Measurements from ENCODE around the gene CD47.

DNA sequence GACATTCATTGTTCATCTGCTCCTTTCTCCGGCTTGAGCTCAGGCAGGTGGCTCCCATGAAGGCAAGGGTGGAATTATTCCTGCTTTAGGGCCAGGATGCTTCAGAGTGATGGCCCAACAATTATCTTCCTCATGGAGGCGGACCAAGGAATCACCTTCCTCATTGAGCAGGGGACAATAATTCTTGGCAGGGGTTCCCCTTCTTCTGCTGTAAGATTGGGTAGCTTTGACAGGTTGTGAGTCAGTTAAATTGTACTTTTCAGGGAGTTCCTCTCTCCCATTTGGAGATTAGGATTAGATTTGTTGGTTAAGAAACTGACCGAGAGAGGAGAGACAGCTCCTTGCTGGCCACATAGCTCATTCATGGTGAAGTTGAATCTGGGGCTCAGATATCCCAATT lies 31.4 kb upstream of the CD47 start:
- TF ChIP-seq, protein P1, sequence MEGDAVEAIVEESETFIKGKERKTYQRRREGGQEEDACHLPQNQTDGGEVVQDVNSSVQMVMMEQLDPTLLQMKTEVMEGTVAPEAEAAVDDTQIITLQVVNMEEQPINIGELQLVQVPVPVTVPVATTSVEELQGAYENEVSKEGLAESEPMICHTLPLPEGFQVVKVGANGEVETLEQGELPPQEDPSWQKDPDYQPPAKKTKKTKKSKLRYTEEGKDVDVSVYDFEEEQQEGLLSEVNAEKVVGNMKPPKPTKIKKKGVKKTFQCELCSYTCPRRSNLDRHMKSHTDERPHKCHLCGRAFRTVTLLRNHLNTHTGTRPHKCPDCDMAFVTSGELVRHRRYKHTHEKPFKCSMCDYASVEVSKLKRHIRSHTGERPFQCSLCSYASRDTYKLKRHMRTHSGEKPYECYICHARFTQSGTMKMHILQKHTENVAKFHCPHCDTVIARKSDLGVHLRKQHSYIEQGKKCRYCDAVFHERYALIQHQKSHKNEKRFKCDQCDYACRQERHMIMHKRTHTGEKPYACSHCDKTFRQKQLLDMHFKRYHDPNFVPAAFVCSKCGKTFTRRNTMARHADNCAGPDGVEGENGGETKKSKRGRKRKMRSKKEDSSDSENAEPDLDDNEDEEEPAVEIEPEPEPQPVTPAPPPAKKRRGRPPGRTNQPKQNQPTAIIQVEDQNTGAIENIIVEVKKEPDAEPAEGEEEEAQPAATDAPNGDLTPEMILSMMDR (IDR thresholded peaks at IDR 0.05 in 2 of 3, conservative IDR thresholded peaks at IDR 0.05 in 1 of 3; ENCODE audit: control insufficient read depth in 2 of 3, extremely low read depth in 1 of 3, insufficient read depth in 1 of 3, low read depth in 3 of 3, low read length in 3 of 3), result no peak
- TF ChIP-seq, protein P2, sequence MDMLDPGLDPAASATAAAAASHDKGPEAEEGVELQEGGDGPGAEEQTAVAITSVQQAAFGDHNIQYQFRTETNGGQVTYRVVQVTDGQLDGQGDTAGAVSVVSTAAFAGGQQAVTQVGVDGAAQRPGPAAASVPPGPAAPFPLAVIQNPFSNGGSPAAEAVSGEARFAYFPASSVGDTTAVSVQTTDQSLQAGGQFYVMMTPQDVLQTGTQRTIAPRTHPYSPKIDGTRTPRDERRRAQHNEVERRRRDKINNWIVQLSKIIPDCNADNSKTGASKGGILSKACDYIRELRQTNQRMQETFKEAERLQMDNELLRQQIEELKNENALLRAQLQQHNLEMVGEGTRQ (IDR thresholded peaks at IDR 0.05; ENCODE audit: borderline replicate concordance, low read depth, low read length), result no peak
- TF ChIP-seq MXI1 (IDR thresholded peaks at IDR 0.05; ENCODE audit: low read depth, low read length) (no peak), EZH2 (IDR thresholded peaks at IDR 0.05; ENCODE audit: borderline replicate concordance, control insufficient read depth, low read depth, low read length) (no peak), CHD1 (IDR thresholded peaks at IDR 0.05; ENCODE audit: low read depth, low read length) (no peak), POU2F2 (IDR thresholded peaks at IDR 0.05; ENCODE audit: borderline replicate concordance, low read depth, low read length) (no peak), GATAD2B (conservative IDR thresholded peaks at IDR 0.05; ENCODE audit: low read depth) (no peak), CREM (IDR thresholded peaks at IDR 0.05; ENCODE audit: low read depth) (no peak), KAT2A (conservative IDR thresholded peaks at IDR 0.05; ENCODE audit: control insufficient read depth, low read depth, low read length) (no peak), SUZ12 (IDR thresholded peaks at IDR 0.05; ENCODE audit: unreplicated experiment) (no peak), YY1 (IDR thresholded peaks at IDR 0.05; ENCODE audit: low read depth, low read length) (no peak), FOXK2 (IDR thresholded peaks at IDR 0.05) (no peak), PAX8 (IDR thresholded peaks at IDR 0.05) (no peak)
